Placental pericyte (primary cell): ENCODE measurements around the gene CKS1B. TPM values are rescaled to one million over a fixed set of nuclear protein-coding genes. Genes with fewer than 3 reads are reported as not detected.

Experiments
- small RNA-seq: library from RNA; depleted of rRNA; stranded (forward); fragments of <200 nt; gene quantifications from one replicate; pipeline ENCODE3, GENCODE V24; 2012; ENCODE audit warnings: low replicate concordance
- total RNA-seq: library from RNA; depleted of rRNA; stranded (reverse); fragments of >200 nt; gene quantifications from 2 replicates; pipeline ENCODE4 v1.2.3, GENCODE V29; 2012

Gene CKS1B
- total RNA-seq: 17.7 and 101 TPM in 2 replicates

GRCh38 chr1:154974102-154974807, at the start of gene CKS1B:
CKS1B (plus strand) TSS chr1:154974681; CDS start chr1:154974746, 65 bp downstream.

DNA sequence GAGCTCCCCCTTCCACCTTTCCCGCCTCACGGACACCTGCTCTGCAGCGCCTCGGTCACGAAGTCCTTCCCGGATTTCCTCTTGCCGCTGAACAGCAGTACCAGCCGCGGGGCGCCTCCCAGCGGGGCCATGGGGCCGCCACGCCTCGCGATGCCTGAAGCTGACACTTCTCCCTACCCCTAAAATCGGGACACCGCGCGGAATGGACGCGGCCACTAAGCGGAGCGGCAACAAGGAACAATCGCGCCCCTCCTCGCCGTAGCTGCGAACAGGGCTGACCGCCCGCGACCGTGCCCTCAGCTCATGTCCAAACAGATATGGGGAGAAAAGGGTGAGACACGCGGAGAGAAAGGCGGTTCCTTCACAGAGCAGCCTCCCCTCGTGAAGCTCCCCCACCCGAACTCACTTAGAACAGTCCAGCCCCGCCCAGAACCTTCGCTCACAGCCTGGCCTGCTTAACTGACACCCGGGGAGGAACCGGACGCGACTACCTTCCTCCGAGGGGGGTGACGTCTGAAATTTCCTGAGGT, 37.9 kb upstream of the CKS1B start, which contains the start of gene PMVK:
Gene PMVK, minus strand, starts transcription at position 165 of the 530 bp plus-strand sequence. Its CDS starts 34 bp downstream, at position 131.

GRCh38 chr1:154955718-154956543, 18.6 kb upstream of the CKS1B start, which contains the start of gene PBXIP1:
PBXIP1 (minus strand) TSS chr1:154956099; CDS start chr1:154953721, 2,378 bp downstream.

DNA sequence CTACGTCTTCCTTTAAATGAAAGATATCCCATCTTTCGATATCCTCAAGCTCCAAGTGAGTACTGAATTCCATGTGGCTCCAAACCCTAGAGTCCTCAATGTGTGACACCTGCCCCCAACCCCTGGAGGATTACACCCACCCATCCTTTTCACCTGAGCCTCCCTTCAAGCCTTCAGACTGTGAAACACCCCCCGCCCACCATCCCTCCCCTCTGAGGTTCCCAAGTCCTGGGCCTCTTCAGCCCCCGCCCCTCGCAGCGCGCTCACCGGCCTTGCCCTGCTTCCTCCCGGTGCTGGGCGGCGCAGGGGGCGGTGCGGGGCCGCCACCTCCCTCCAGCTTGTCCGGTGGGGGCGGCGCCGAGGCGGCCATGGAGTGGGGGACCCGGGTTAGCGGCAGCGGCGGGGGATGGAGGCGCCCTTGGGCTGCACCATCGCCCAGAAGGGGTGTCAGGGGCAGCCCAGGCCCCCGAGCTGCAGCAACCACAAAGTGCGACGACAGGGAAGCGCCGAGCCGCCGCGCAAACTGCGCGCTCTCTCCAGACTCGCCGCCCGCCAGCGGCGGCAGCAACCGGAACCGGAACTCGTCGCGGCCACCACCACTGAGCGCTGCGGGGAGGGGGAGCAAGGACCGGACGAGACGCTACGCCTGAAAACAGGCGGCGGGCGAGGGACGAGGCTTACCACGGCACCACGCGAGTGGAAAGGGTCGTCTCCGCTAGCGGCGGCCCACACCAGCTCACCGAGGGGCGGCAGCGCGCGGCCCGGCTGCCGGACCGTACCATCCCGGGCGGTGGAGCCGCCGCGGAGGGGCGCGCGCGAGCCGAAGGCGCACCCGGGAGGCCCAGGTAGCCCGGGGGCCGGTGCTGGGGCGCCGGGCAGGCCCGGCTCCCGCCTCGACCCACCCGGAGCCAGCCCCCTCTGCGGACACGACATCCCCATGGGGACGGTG, 13.0 kb upstream of the CKS1B start, which contains the start of gene PYGO2:
Gene PYGO2, minus strand, starts transcription at position 576 of the 949 bp plus-strand sequence. Its CDS starts 206 bp downstream, at position 370.

GRCh38 chr1:154970631-154971340, 3.7 kb upstream of the CKS1B start, which contains the start of gene SHC1:
SHC1 (minus strand) TSS chr1:154970747; CDS start chr1:154970526, 221 bp downstream.

DNA sequence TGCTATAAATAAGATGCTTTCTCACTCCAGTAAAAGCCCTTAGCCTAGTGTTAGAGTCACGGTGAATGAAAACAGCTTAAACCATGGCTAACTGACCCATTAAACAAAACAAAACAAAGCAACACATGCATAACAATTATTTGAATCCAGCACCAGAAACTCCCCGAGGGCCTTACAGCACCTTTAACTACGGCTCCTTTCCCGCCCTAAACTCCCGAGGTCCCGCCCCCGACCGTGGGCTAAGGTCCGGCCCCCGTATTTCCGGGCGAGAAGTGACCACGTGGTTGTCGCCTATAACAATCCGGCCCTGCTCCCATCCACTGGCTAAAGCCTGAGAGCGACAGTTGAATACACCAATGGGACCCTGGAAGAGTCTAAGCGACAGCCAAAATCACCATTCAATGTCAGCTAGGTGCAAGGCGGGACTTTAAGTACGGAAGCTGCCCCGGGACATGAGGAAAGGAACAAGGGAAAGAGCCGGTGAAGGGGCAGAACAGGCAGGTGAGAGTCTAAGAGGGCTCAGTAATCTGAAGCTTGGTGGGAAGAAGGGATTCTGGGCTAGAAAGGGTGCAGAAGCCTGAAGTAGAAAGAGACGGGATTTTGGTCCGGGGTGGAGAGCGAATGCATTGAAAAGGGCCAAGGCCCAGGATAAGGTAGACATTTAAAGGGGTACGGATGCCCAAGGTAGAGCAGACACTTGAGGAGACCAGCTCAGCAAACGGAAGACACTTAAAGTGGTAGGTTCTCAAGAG, 8.6 kb downstream of the CKS1B start, which contains the start of gene FLAD1:
Gene FLAD1, plus strand, starts transcription at position 448 of the 752 bp plus-strand sequence. CDS start 351 bp downstream, outside the sequence.

GRCh38 chr1:154993572-154994268, 19.2 kb downstream of the CKS1B start, which contains the start of gene LENEP:
LENEP (plus strand) TSS chr1:154993586; CDS start chr1:154993608, 22 bp downstream.

GRCh38 chr1:155002464-155003226, 28.2 kb downstream of the CKS1B start, which contains the start of gene ZBTB7B:
ZBTB7B (plus strand) TSS chr1:155002802; CDS start chr1:155014661, 11,859 bp downstream.

Small RNAs within 50 kb of the gene (small RNA-seq; reads per million reads assigned to genes)
- gene MIR4258: not detected
- gene RF00017: not detected

Other genes with a start within 250 kb of the CKS1B start
- gene KCNN3, start 104.4 kb upstream of the CKS1B start, total RNA-seq: under 0.01 TPM in 1 of 2 replicates, not detected in the other
- gene PMVK, start 38.0 kb upstream of the CKS1B start, total RNA-seq: 6.3 and 7.0 TPM in 2 replicates
- 35.4 and 80.8 TPM in 2 replicates for gene PBXIP1, start 18.6 kb upstream of the CKS1B start, total RNA-seq
- gene PYGO2, start 12.9 kb upstream of the CKS1B start, total RNA-seq: 18.8 and 20.4 TPM in 2 replicates
- gene SHC1, start 3.9 kb upstream of the CKS1B start, total RNA-seq: 325 and 447 TPM in 2 replicates
- 23.4 and 36.7 TPM in 2 replicates for gene FLAD1, start 8.7 kb downstream of the CKS1B start, total RNA-seq
- 0.86 TPM in 1 of 2 replicates, not detected in the other for gene LENEP, start 18.9 kb downstream of the CKS1B start, total RNA-seq
- 30.4 and 31.4 TPM in 2 replicates for gene ZBTB7B, start 28.1 kb downstream of the CKS1B start, total RNA-seq
- 0.66 TPM in 1 of 2 replicates, not detected in the other for gene DCST2, start 59.1 kb downstream of the CKS1B start, total RNA-seq
- not detected in 2 replicates for gene DCST1, start 59.1 kb downstream of the CKS1B start, total RNA-seq
- gene ADAM15, start 76.6 kb downstream of the CKS1B start, total RNA-seq: 53.7 and 63.5 TPM in 2 replicates
- gene EFNA4, start 89.1 kb downstream of the CKS1B start, total RNA-seq: 2.0 and 3.0 TPM in 2 replicates
- 0.43 and 0.66 TPM in 2 replicates for gene EFNA3, start 104.2 kb downstream of the CKS1B start, total RNA-seq
- 0.14 TPM in 1 of 2 replicates, not detected in the other for gene EFNA1, start 153.2 kb downstream of the CKS1B start, total RNA-seq
- 27.9 and 45.3 TPM in 2 replicates for gene SLC50A1, start 161.2 kb downstream of the CKS1B start, total RNA-seq
- 24.9 and 28.6 TPM in 2 replicates for gene DPM3, start 165.8 kb downstream of the CKS1B start, total RNA-seq
- gene KRTCAP2, start 198.6 kb downstream of the CKS1B start, total RNA-seq: 74.2 and 127 TPM in 2 replicates
- gene TRIM46, start 199.2 kb downstream of the CKS1B start, total RNA-seq: 4.4 and 8.7 TPM in 2 replicates
- gene THBS3, start 233.2 kb downstream of the CKS1B start, total RNA-seq: 11.7 and 41.6 TPM in 2 replicates
- gene MTX1, start 234.0 kb downstream of the CKS1B start, total RNA-seq: 45.3 and 63.3 TPM in 2 replicates